Measurements from ENCODE around the gene SLC44A2.

DNA sequence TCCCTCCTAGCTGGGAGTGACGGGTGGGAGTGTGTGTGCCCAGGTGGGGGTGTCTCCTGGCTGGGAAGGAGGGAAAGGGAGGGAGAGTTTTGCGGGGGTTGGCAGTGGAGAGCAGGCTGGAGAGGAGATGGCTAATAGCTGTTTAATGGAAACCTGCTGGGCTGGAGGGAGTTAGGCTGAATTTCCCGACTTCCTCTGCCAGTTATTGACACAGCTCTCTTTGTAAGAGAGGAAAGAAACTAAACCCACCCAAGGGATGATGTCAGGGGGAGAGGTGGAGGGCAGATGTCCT, 18.6 kb downstream of the SLC44A2 start:
- no peak for TF ChIP-seq EZH2phosphoT487 (IDR thresholded peaks at IDR 0.05; ENCODE audit: low read depth, severe bottlenecking, unreplicated experiment)
- TF ChIP-seq, protein P1, sequence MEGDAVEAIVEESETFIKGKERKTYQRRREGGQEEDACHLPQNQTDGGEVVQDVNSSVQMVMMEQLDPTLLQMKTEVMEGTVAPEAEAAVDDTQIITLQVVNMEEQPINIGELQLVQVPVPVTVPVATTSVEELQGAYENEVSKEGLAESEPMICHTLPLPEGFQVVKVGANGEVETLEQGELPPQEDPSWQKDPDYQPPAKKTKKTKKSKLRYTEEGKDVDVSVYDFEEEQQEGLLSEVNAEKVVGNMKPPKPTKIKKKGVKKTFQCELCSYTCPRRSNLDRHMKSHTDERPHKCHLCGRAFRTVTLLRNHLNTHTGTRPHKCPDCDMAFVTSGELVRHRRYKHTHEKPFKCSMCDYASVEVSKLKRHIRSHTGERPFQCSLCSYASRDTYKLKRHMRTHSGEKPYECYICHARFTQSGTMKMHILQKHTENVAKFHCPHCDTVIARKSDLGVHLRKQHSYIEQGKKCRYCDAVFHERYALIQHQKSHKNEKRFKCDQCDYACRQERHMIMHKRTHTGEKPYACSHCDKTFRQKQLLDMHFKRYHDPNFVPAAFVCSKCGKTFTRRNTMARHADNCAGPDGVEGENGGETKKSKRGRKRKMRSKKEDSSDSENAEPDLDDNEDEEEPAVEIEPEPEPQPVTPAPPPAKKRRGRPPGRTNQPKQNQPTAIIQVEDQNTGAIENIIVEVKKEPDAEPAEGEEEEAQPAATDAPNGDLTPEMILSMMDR (IDR thresholded peaks at IDR 0.05; ENCODE audit: poor library complexity): no peak
- no peak for TF ChIP-seq EZH2 (IDR thresholded peaks at IDR 0.05; ENCODE audit: borderline replicate concordance)

Data from hepatocyte (in vitro differentiated cells).